Measurements from ENCODE around the gene XPOT. TPM values are rescaled to one million over a fixed set of nuclear protein-coding genes. Genes with fewer than 3 reads are reported as not detected.

XPOT gene
- polyA plus RNA-seq, 5 donors = 43.1 to 60.4 (median 51.8) TPM

- no peak for DNase-seq
Measured at GRCh38 chr12:64461634-64462414, 57.6 kb downstream of the XPOT start.

GRCh38 chr12:64466178-64466577 is 62.0 kb downstream of the XPOT start:
- DNase-seq = no peak

GRCh38 chr12:64468966-64469365 is 64.8 kb downstream of the XPOT start:
- DNase-seq = no peak

- no peak for DNase-seq
Measured at GRCh38 chr12:64469455-64470142, 65.4 kb downstream of the XPOT start.

- no peak for DNase-seq
Measured at GRCh38 chr12:64470495-64470894, 66.3 kb downstream of the XPOT start.

GRCh38 chr12:64473176-64473575 is 69.0 kb downstream of the XPOT start:
- no peak for DNase-seq

GRCh38 chr12:64475518-64475917 is 71.3 kb downstream of the XPOT start:
- DNase-seq = no peak

- DNase-seq = no peak
Measured at GRCh38 chr12:64476844-64477243, 72.7 kb downstream of the XPOT start.

- DNase-seq = no peak
Measured at GRCh38 chr12:64478661-64479060, 74.5 kb downstream of the XPOT start.

- DNase-seq = no peak
Measured at GRCh38 chr12:64480148-64480547, 76.0 kb downstream of the XPOT start.

GRCh38 chr12:64486657-64487056 is 82.5 kb downstream of the XPOT start:
- no peak for DNase-seq

- DNase-seq = no peak
Measured at GRCh38 chr12:64491718-64492117, 87.5 kb downstream of the XPOT start.

- DNase-seq = no peak
Measured at GRCh38 chr12:64493513-64493912, 89.3 kb downstream of the XPOT start.

- DNase-seq = no peak
Measured at GRCh38 chr12:64494998-64495729, 91.0 kb downstream of the XPOT start.

- DNase-seq = no peak
Measured at GRCh38 chr12:64496839-64497400, 92.7 kb downstream of the XPOT start.

GRCh38 chr12:64497484-64497883 is 93.3 kb downstream of the XPOT start:
- no peak for DNase-seq

GRCh38 chr12:64497903-64498302 is 93.7 kb downstream of the XPOT start:
- DNase-seq = no peak

- no peak for DNase-seq
Measured at GRCh38 chr12:64500394-64500793, 96.2 kb downstream of the XPOT start.

All from right lung (tissue), 5 donors.